Upper lobe of right lung (tissue), 1 donor: ENCODE results near the gene ASF1B. TPM values are rescaled to one million over a fixed set of nuclear protein-coding genes. Genes with fewer than 3 reads are reported as not detected.

Source experiments
- ATAC-seq: fragments of 200-7000 bp; cut with Tn5 transposase; one replicate; pipeline ENCODE4 v1.9.1; 2020; ENCODE audit warnings: mild to moderate bottlenecking, moderate library complexity
- DNase-seq: peaks from one replicate; pipeline ENCODE4 v3.0.0-alpha.2; 2020
- H3K27ac ChIP-seq: fragments of 200-600 bp; one replicate; pipeline ENCODE4 v1.8.0; 2022
- H3K27me3 ChIP-seq: fragments of 200-600 bp; one replicate; pipeline ENCODE4 v1.8.0; 2022; ENCODE audit warnings: mild to moderate bottlenecking
- H3K36me3 ChIP-seq: fragments of 200-600 bp; one replicate; pipeline ENCODE4 v1.8.0; 2022
- H3K4me1 ChIP-seq: fragments of 200-600 bp; one replicate; pipeline ENCODE4 v1.8.0; 2022
- H3K4me3 ChIP-seq: fragments of 200-600 bp; one replicate; pipeline ENCODE4 v1.8.0; 2022; ENCODE audit warnings: mild to moderate bottlenecking
- H3K9me3 ChIP-seq: fragments of 200-600 bp; one replicate; pipeline ENCODE4 v1.8.0; 2022
- intact Hi-C: fragments of 100-400 bp; cut with DNase I; formaldehyde crosslinking; loops from one replicate; pipeline ENCODE4 v1.11.0; 2022
- total RNA-seq: library from RNA; stranded (reverse); fragmentation: NEBNext Ultra II Directional; extraction: Animal tissue kit (Norgen Biotek cat#: 25700); gene quantifications from one replicate; pipeline ENCODE4 v1.2.1, GENCODE V29; 2021
- TF ChIP-seq, protein P1 (sequence below): fragments of 200-600 bp; IDR thresholded peaks from one replicate; pipeline ENCODE4 v1.8.0; 2022; ENCODE audit warnings: antibody characterized with exemption
- donor health status: DM: no; HTN: yes; CAD: no; lungs with severe emphysema.

The ASF1B gene
- total RNA-seq, 1 donor from 2014 or later = 1.9 TPM

DNA sequence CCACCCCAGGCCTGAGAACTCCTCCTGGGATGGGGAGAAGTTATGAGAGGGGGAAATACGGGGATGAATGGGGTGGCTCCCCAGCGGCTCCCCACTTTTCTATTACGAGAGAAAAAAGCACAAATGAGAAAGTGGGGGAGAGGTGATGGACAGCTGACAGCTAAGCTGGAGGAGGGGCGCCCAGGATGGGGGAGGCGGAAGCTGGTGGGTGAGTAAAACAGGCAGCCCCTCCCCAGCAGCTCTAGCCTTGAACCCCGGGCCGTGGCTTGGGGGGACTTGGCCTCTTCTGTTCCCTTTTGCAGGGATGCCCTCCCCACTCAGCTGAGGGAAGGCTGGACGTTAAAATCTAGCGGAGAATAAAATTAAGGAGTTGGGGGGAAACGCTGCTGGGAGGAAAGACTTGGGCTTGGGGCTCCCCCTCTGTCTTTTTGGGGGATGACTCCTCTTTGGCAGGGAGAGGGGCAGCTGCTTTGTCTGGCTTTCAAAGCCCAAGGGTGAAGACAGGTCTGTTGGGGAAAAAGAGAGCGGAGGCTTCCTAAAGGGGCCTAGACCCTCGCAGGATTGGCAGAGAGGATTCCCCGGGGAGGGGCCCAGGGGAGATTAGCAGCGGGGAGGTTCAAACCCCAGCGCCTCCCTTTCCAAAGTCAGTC is 44.5 kb downstream of the ASF1B start:
- TF ChIP-seq, protein P1, sequence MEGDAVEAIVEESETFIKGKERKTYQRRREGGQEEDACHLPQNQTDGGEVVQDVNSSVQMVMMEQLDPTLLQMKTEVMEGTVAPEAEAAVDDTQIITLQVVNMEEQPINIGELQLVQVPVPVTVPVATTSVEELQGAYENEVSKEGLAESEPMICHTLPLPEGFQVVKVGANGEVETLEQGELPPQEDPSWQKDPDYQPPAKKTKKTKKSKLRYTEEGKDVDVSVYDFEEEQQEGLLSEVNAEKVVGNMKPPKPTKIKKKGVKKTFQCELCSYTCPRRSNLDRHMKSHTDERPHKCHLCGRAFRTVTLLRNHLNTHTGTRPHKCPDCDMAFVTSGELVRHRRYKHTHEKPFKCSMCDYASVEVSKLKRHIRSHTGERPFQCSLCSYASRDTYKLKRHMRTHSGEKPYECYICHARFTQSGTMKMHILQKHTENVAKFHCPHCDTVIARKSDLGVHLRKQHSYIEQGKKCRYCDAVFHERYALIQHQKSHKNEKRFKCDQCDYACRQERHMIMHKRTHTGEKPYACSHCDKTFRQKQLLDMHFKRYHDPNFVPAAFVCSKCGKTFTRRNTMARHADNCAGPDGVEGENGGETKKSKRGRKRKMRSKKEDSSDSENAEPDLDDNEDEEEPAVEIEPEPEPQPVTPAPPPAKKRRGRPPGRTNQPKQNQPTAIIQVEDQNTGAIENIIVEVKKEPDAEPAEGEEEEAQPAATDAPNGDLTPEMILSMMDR = no peak
- DNase-seq = no peak
- ATAC-seq = no peak
- H3K4me3 ChIP-seq = peak overlapping the region; percentile 66
- peaks cover 9% of the 10 kb centered on the region for H3K9me3 ChIP-seq
- no peaks in the 10 kb centered on the region for H3K27me3 ChIP-seq
- intact Hi-C loops = no loop called here
- H3K36me3 ChIP-seq = peaks cover 19% of the 10 kb centered on the region
- H3K4me1 ChIP-seq = no peaks in the 10 kb centered on the region
- peak overlapping the region; percentile 76 for H3K27ac ChIP-seq

DNA sequence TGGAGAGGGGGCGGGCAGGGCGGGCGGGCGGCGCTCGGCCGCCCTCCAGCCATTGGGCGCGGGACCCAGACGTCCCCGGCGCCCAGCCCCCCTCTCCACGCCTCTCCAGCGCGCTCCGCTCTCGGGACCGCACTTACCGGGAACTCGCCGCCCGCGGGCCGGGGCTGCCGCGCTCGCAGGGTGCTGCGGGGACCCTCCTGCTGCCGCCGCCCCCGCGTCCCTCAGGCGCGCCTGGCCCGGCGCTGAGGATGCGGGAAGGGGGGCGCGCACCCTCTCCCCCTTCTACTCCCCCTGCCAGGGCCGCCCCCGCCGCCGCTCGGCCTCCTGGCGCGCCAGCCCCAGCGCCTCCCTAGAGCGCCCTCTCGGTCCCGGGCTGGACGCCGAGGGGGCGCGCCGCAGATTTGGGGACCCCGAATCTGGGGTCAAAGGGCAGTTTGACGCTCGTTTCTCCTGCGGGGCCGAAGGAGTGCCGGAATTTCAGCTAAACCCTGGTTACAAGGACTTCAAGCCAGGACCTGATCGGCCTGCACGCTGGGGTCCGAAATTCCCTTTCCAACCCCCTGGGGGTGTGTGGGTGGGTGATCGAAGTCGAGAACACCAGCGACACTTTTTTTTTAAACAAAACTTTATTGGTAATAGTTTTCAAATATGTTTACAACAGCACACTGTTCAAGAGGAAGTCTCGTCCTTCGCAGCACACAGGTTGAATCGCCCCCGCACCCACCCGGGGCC is 45.1 kb downstream of the ASF1B start:
- Histone ChIP-seq H3K36me3 (peaks cover 12% of the 10 kb centered on the region), H3K4me3 (peak overlapping the region; percentile 66), H3K27ac (peak overlapping the region; percentile 76), H3K9me3 (peaks cover 9% of the 10 kb centered on the region), H3K4me1 (no peaks in the 10 kb centered on the region), H3K27me3 (no peaks in the 10 kb centered on the region)
- DNase-seq (peak; percentile 81), ATAC-seq (peak; percentile 89)
- TF ChIP-seq, protein P1 = peak; percentile 36
- intact Hi-C loops = no loop called here

DNA sequence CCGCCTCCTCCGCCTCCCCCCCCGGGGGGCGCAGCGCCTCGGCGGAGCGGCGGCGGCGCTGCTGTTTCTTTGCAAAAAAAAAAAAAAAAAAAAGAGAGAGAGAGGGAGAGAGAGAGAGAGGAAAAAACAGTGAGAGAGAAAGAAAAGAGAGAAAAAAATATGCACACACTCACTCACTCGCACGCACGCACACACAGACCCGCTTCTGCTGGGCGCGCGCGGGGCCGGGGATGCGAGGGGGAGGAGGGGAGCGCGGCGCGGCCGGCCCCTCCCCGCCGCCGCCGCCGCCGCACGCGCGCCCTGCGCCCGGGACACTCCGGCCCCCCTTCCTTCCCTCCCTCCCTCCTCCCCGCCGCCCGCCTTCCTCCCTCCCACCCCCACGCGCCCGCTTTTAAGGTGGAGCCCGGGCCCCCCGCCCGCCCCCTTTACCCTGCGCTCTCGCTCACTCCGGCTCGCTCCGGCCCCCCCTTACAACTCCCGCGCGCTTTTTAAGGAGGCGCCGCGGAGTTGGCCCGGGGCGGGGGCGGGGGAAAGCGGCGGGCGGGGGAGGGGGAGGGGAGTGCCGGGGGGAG is 45.8 kb downstream of the ASF1B start, which contains the start of gene SAMD1:
Gene SAMD1 (minus strand): TSS at position 243 of the 572 bp plus-strand sequence.
- Histone ChIP-seq H3K36me3 (peaks cover 11% of the 10 kb centered on the region), H3K27ac (peak within 1 kb of the TSS; percentile 76), H3K4me3 (peak within 1 kb of the TSS; percentile 66), H3K9me3 (peaks cover 9% of the 10 kb centered on the region), H3K27me3 (no peaks in the 10 kb centered on the region), H3K4me1 (no peaks in the 10 kb centered on the region)
- intact Hi-C loops = no loop called here
- TF ChIP-seq, protein P1 = no peak
- DNase-seq = peak; percentile 95
- ATAC-seq = peak; percentile 84

DNA sequence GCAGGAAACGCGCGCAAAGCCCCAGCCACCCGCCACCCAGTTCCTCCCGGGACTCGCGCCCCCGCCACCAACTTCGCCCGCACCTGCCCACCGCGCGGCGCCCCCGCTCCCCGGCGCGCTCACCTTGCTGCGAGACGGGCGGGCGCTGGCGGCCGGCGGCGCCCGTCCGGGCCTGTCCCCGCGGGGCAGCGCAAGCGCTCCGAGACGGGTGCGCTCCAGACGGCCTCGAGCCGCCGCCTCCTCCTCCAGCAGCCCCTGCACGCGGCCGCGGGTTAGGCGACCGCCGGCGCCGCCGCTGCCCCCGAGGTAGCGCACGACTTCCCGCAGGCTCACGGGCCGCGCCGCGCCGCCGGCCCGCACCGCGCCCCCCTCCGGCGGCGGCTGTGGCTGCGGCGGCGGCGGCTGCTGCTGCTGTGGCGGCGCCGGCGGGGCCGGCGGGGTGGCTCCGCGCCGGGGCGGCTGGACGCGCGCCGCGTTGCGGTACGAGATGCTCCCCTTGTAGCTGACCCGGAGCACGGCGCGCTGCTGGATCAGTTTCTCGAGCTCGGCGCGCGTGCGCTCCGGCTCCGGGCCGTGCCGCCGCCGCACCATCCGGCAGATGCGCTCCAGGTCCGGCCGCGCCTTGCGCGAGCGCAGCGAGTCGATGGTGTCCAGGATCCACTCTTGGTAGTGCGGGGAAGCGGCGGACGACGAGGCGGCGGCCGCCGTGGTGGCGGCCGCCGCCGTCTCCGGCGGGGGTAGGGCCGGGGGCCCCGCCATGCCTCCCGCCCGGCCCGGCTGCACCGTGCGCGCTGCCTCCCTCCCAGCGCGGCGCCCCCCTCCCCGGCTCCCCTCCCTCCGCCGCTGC is 46.5 kb downstream of the ASF1B start:
- no peaks in the 10 kb centered on the region for H3K4me1 ChIP-seq
- intact Hi-C loops = no loop called here
- H3K9me3 ChIP-seq = peaks cover 9% of the 10 kb centered on the region
- ATAC-seq = peak; percentile 3
- peaks cover 11% of the 10 kb centered on the region for H3K36me3 ChIP-seq
- peak; percentile 83 for DNase-seq
- H3K27me3 ChIP-seq = no peaks in the 10 kb centered on the region
- peak overlapping the region; percentile 66 for H3K4me3 ChIP-seq
- TF ChIP-seq, protein P1 = no peak
- peak overlapping the region; percentile 55 for H3K27ac ChIP-seq

DNA sequence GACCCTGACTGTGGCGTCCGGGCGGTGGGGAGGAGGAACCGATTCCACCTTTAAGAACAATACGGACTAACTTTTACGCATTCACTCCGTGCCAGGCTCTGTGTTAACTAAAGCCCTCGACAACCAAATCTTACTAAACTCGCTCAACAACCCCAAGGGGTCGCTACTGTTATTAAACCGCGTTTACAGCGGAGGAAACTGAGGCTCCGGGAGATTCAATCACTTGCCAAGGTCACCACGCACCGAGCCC is 47.1 kb downstream of the ASF1B start:
- Histone ChIP-seq H3K36me3 (peaks cover 11% of the 10 kb centered on the region), H3K4me1 (no peaks in the 10 kb centered on the region), H3K27ac (no peak overlapping the region), H3K9me3 (peaks cover 9% of the 10 kb centered on the region), H3K4me3 (peak overlapping the region; percentile 49), H3K27me3 (no peaks in the 10 kb centered on the region)
- no peak for DNase-seq
- no peak for ATAC-seq
- TF ChIP-seq, protein P1 = peak; percentile 18
- intact Hi-C loops = no loop called here
